GM12878 (cell line): Measurements from ENCODE around the gene ARAP3.

Experiments
- CTCF ChIP-seq, 3 experiments: IDR thresholded peaks in 2 of 3; conservative IDR thresholded peaks in 1 of 3; 2 replicates each; pipeline ENCODE4 v1.5.1; 2011; ENCODE audit warnings: low read depth in 3 of 3, low read length in 3 of 3, mild to moderate bottlenecking in 3 of 3, control low read depth in 2 of 3, moderate library complexity in 2 of 3, inconsistent platforms in 1 of 3, mixed read lengths in 1 of 3; ENCODE audit not compliant: control insufficient read depth in 2 of 3, insufficient read depth in 1 of 3; ENCODE audit errors: extremely low read depth in 1 of 3
- GABPA ChIP-seq: IDR thresholded peaks from 2 replicates; pipeline ENCODE4 v1.6.1; 2014; ENCODE audit warnings: antibody characterized with exemption, low read depth, mild to moderate bottlenecking, inconsistent platforms
- JUND ChIP-seq: IDR thresholded peaks from 2 replicates; pipeline ENCODE4 v1.6.1; 2012; ENCODE audit warnings: low read depth, mild to moderate bottlenecking, low read length, improper control_type of control experiment, moderate library complexity
- PML ChIP-seq: IDR thresholded peaks from 2 replicates; pipeline ENCODE4 v1.6.1; 2012; ENCODE audit warnings: low read length, inconsistent platforms
- POLR2A ChIP-seq: IDR thresholded peaks from 2 replicates; pipeline ENCODE4 v1.6.1; 2011; ENCODE audit warnings: low read depth, mild to moderate bottlenecking, low read length
- POLR2AphosphoS5 ChIP-seq: IDR thresholded peaks from 2 replicates; pipeline ENCODE4 v1.6.1; 2011; ENCODE audit warnings: mild to moderate bottlenecking, low read length, inconsistent platforms
- SUZ12 ChIP-seq: fragments of 200-600 bp; sonication (generic); IDR thresholded peaks from one replicate; pipeline ENCODE4 v1.6.1; 2018; ENCODE audit warnings: antibody characterized with exemption, mild to moderate bottlenecking; ENCODE audit not compliant: unreplicated experiment
- TAF1 ChIP-seq: IDR thresholded peaks from 2 replicates; pipeline ENCODE4 v1.6.1; 2011; ENCODE audit warnings: mild to moderate bottlenecking, low read depth, low read length, borderline replicate concordance

GRCh38 chr5:141656396-141656795, 25.6 kb downstream of the ARAP3 start:
- TF ChIP-seq POLR2A (no peak), GABPA (no peak), SUZ12 (no peak), TAF1 (no peak), POLR2AphosphoS5 (no peak), JUND (no peak), CTCF (IDR thresholded peaks at IDR 0.05 in 2 of 3, conservative IDR thresholded peaks at IDR 0.05 in 1 of 3; ENCODE audit: control insufficient read depth in 2 of 3, extremely low read depth in 1 of 3, insufficient read depth in 1 of 3, low read depth in 3 of 3, low read length in 3 of 3) (no peak), PML (no peak)
